ENCODE measurements around the gene WDR27.

DNA sequence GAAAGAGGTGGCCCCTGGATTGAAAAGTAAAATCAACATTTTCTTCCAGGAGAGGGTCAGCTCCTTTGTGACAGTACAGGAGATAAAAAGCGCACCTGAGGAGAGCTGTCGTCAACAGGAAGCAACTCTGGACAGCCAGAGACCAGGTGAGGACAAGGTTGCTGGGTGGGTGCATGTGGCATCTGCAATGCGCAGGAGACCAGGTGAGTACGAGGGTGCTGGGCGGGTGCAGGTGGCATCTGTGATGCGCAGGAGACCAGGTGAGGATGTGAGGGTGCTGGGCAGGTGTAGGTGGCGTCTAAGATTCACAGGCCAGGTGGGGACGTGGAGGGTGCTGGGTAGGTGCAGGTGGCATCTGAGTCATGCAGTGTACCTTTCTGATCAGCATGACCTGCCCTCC lies 38.4 kb downstream of the WDR27 start:
- TF ChIP-seq, protein P1, sequence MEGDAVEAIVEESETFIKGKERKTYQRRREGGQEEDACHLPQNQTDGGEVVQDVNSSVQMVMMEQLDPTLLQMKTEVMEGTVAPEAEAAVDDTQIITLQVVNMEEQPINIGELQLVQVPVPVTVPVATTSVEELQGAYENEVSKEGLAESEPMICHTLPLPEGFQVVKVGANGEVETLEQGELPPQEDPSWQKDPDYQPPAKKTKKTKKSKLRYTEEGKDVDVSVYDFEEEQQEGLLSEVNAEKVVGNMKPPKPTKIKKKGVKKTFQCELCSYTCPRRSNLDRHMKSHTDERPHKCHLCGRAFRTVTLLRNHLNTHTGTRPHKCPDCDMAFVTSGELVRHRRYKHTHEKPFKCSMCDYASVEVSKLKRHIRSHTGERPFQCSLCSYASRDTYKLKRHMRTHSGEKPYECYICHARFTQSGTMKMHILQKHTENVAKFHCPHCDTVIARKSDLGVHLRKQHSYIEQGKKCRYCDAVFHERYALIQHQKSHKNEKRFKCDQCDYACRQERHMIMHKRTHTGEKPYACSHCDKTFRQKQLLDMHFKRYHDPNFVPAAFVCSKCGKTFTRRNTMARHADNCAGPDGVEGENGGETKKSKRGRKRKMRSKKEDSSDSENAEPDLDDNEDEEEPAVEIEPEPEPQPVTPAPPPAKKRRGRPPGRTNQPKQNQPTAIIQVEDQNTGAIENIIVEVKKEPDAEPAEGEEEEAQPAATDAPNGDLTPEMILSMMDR (IDR thresholded peaks at IDR 0.05) = no peak
- TF ChIP-seq POLR2A (IDR thresholded peaks at IDR 0.05) = no peak

Data from esophagus squamous epithelium (tissue), 4 donors.